Retinal pigment epithelial cell (primary cell): Measurements from ENCODE around the gene SKA2.

Experiments used
- DNase-seq: peaks from one replicate; pipeline ENCODE4 v3.0.0-alpha.2; 2010; ENCODE audit warnings: low read depth
- H3K4me3 ChIP-seq: 2 replicates; pipeline ENCODE4 v1.5.1; 2011; ENCODE audit warnings: mild to moderate bottlenecking, low read length, control low read depth, moderate library complexity
- CTCF ChIP-seq: conservative IDR thresholded peaks from 2 replicates; pipeline ENCODE4 v1.5.1; 2011; ENCODE audit warnings: low read depth, low read length, control low read depth, inconsistent platforms

The SKA2 gene

GRCh38 chr17:59152925-59153324 is 2.1 kb downstream of the SKA2 start:
- DNase-seq: no peak
- H3K4me3 ChIP-seq: peak overlapping the region; percentile 96
- TF ChIP-seq CTCF: no peak

GRCh38 chr17:59151591-59151990 is 3.4 kb downstream of the SKA2 start:
- no peak for TF ChIP-seq CTCF
- DNase-seq: no peak
- no peak overlapping the region for H3K4me3 ChIP-seq

DNA sequence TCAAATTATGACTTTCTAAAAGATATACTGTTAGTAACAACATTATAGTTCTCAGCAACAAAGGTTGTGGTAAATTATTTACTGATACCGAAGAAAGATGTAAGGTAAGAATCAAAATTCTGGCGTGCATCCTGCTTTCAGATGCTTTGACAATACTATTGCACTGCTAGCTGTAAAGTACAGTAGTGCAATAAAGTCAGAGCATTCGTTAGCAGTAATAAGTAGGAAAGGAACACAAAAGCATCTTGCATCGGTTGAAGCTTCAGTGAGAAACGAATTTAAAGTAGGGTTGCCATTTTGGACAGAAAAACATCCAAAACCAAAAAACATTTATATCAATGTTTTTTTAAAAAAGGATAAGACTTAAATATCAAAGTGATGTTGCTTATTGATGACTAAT is 4.0 kb downstream of the SKA2 start:
- TF ChIP-seq CTCF: no peak
- no peak overlapping the region for H3K4me3 ChIP-seq
- DNase-seq: no peak

DNA sequence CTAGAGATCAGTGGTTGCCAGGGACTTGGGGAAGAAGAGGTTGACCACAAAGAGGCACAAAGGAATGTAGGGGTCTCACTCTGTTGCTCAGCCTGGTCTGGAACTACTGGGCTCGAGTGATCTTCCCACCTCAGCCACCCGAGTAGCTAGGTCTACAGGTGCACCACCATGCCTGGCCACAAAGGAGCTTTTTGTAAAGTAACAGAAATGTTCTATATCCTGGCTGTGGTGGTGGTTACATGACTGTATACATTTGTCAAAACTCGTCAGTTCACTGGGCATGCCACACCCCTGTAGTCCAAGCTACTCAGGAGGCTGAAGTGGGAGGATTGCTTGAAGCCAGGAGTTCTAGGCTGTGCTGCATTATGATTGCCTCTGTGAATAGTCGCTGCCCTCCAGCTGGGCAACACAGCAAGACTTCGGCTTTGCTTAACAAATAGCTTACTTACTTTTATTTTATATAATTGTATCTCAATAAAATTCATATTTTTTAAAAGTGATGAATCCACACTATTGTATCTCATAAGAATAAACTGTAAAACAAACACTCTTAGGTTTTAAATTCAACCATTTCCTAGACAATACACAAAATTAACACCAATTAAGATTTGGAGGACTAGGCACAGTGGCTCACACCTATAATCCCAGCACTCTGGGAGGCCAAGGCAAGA is 5.0 kb downstream of the SKA2 start:
- H3K4me3 ChIP-seq: no peak overlapping the region
- no peak for TF ChIP-seq CTCF

DNA sequence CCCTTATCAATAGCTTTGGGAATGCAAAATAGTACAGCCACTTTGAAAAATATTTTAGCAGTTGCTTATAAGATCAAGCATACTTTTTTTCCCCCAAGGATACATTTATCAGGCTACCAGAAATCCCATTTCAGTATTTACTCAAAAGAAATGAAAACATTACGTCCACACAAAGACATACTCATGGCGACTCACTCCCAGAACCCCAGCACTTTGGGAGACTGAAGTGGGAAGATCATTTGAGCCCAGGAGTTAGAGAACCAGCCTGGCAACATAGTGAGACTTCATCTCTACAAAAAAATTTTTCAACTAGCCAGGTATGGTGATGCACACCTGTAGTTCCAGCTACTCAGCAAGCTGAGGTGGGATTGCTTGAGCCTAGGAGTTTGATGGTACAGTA is 5.9 kb downstream of the SKA2 start:
- H3K4me3 ChIP-seq: no peak overlapping the region
- no peak for DNase-seq
- TF ChIP-seq CTCF: no peak

More for the DNA sequence above, 5.0 kb downstream of the SKA2 start:
- no peak for DNase-seq

GRCh38 chr17:59145571-59146096 is 9.4 kb downstream of the SKA2 start:
- DNase-seq: no peak
- TF ChIP-seq CTCF: no peak
- no peak overlapping the region for H3K4me3 ChIP-seq

DNA sequence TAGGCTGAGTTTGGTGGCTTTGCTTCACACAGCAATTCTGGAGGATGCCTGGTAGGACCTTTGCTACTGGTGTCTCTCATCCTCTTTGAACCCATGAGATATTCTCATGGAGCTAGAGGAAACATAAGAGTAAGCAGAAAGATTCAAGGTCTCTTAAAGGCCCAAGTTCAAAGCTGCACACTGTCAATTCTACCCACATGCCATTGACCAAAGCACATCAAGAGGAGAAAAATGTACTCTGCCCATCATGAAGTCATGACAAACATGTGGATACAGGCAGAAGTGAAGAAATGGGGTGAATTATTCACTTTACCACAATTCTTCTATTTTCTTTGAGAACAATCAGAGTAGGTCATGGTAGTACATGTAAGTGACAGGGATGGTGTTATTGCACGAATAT is 13.1 kb downstream of the SKA2 start:
- TF ChIP-seq CTCF: no peak
- no peak overlapping the region for H3K4me3 ChIP-seq

More for the DNA sequence above, 13.1 kb downstream of the SKA2 start:
- DNase-seq: no peak
